Heart right ventricle (tissue), 16 donors: ENCODE data around the gene OSBPL9. TPM values are rescaled to one million over a fixed set of nuclear protein-coding genes. Genes with fewer than 3 reads are reported as not detected.

Source experiments
- ATAC-seq, 8 donors: fragments of 200-7000 bp; cut with Tn5 transposase; one replicate each; pipeline ENCODE4 v1.9.1; 2020; ENCODE audit warnings: mild to moderate bottlenecking in 8 of 8, moderate library complexity in 8 of 8, moderate number of reproducible peaks in 1 of 8
- DNase-seq, 2 donors: peaks; one replicate each; pipeline ENCODE4 v3.0.0-alpha.2; 2020
- H3K27ac ChIP-seq, 10 donors: fragments of 200-600 bp; sonication (generic) in 2 of 10; one replicate each; pipeline versions ENCODE4 v1.5.0 to v1.8.0; 2020 to 2022; ENCODE audit warnings: mild to moderate bottlenecking in 3 of 10
- H3K27me3 ChIP-seq, 7 donors: fragments of 200-600 bp; one replicate each; pipeline ENCODE4 v1.8.0; 2021 to 2022; ENCODE audit warnings: mild to moderate bottlenecking in 2 of 7
- H3K36me3 ChIP-seq, 9 donors: fragments of 200-600 bp; sonication (generic) in 1 of 9; one replicate each; pipeline versions ENCODE4 v1.5.0 to v1.8.0; 2020 to 2022; ENCODE audit warnings: mild to moderate bottlenecking in 2 of 9
- H3K4me1 ChIP-seq, 9 donors: fragments of 200-600 bp; sonication (generic) in 1 of 9; one replicate each; pipeline versions ENCODE4 v1.5.0 to v1.8.0; 2020 to 2022; ENCODE audit warnings: mild to moderate bottlenecking in 4 of 9
- H3K4me3 ChIP-seq, 10 donors: fragments of 200-600 bp; sonication (generic) in 2 of 10; one replicate each; pipeline versions ENCODE4 v1.5.0 to v1.8.0; 2020 to 2022; ENCODE audit warnings: mild to moderate bottlenecking in 7 of 10, moderate library complexity in 2 of 10
- H3K9me3 ChIP-seq, 11 donors: fragments of 200-600 bp in 10 of 11; sonication (generic) in 2 of 11; one replicate each; pipeline versions ENCODE4 v1.5.0 to v1.8.0; 2013 to 2022; ENCODE audit warnings: mild to moderate bottlenecking in 2 of 11, control low read depth in 1 of 11, moderate library complexity in 1 of 11
- CTCF ChIP-seq, 9 donors: fragments of 200-600 bp; sonication (generic) in 2 of 9; IDR thresholded peaks; one replicate each; pipeline versions ENCODE4 v1.5.0 to v1.8.0; 2021 to 2022; ENCODE audit warnings: antibody characterized with exemption in 9 of 9, mild to moderate bottlenecking in 5 of 9, moderate library complexity in 1 of 9
- WGBS, 2 donors: extraction: QIAGEN DNeasy Blood & Tissue Kit; methylation state at CpG; one replicate each; pipeline ENCODE4 v1.1.7; 2013; ENCODE audit warnings: inconsistent platforms in 1 of 2; 5-methylcytosine and 5-hydroxymethylcytosine counted together
- intact Hi-C, 10 donors: fragments of 100-400 bp; cut with DNase I; formaldehyde crosslinking; loops; one replicate each; pipeline versions ENCODE4 v1.11.1 to v1.14.2; 2022
- polyA plus RNA-seq, 2 donors: library from polyadenylated mRNA; stranded (reverse); fragments of 200-250 nt; gene quantifications; one replicate each; pipeline ENCODE4 v1.2.3, GENCODE V29; 2013
- total RNA-seq, 10 donors: library from RNA; stranded (reverse); fragmentation: NEBNext Ultra II Directional in 3 of 10; extraction: Animal tissue kit (Norgen Biotek cat#: 25700) in 3 of 10; gene quantifications; one replicate each; pipeline versions ENCODE4 v1.2.1 to v1.2.4, GENCODE V29; 2021 to 2023
- donor health status: Arrhythmogenic right ventricular cardiomyopathy.
- donor health status: ischemic (EF 13 %, LVEDD 7.1; RV severe dilation, severe dysfunction).
- donor health status: healthy with polysubstance abuse.
- donor health status: DM: no; HTN: yes; CAD: no.
- donor health status: DM: no; HTN: no; CAD: no.
- donor health status: ischemic (EF 25% LVEDD 6.9; RV normal size, moderate dysfunction).
- donor health status: ischemic (EF 25% LVEDD 5.7; RV mildly dilated, moderate dysfunction).
- donor health status: healthy.
- donor health status: DM: yes; HTN: yes; CAD: no.
- donor health status: Ischemic cardiomyopathy.
- donor health status: ischemic (EF 35%, LVEDD 5.7; RV mildly dilated, moderate dysfunction).
- donor health status: nonischemic (EF 11% LVEDD 7.7; RV severe dilation, severe dysfunction).
- donor health status: DM: yes; HTN: yes; CAD: no.
- donor health status: PGD.
- donor health status: ischemic (EF 29% LVEDD 5.4; RV normal size, mild dysfunction).
- donor health status: nonischemic (EF 23%, LVEDD 6.1; RV moderate dilation, normal function).

Gene OSBPL9
- total and polyA plus RNA-seq, 12 donors, result 32.5 to 82.9 (median 55.6) TPM

- Histone ChIP-seq H3K4me3 (no peak overlapping the region), H3K4me1 (peaks cover 0 to 14% (median 0%) of the 10 kb centered on the region in 9 donors), H3K27me3 (no peaks in the 10 kb centered on the region), H3K27ac (peak overlapping the region in 2 of 10 donors; percentile 11 to 30), H3K36me3 (peaks cover 2 to 100% (median 61%) of the 10 kb centered on the region in 9 donors), H3K9me3 (no peaks in the 10 kb centered on the region)
- intact Hi-C loops, result no loop called here
- DNase-seq (no peak), ATAC-seq (peak in 3 of 8 donors; percentile 25 to 53 (median 29))
- no peak for TF ChIP-seq CTCF (IDR thresholded peaks at IDR 0.05)
- 93 to 95% methylated on average over 1 of the region's 1 CpG for WGBS, 2 donors
Observed at GRCh38 chr1:51792864-51793263, 176.0 kb downstream of the OSBPL9 start.

GRCh38 chr1:51794260-51794659, 177.4 kb downstream of the OSBPL9 start:
- no peaks in the 10 kb centered on the region for H3K27me3 ChIP-seq
- no peak for TF ChIP-seq CTCF (IDR thresholded peaks at IDR 0.05)
- DNase-seq, result no peak
- peaks cover 4 to 100% (median 57%) of the 10 kb centered on the region in 9 donors for H3K36me3 ChIP-seq
- peak overlapping the region in 1 of 10 donors; percentile 30 for H3K27ac ChIP-seq
- no peaks in the 10 kb centered on the region for H3K9me3 ChIP-seq
- intact Hi-C loops, result no loop called here
- whole genome bisulfite sequencing, 2 donors, result 93 to 100% methylated on average over 2 of the region's 2 CpGs
- ATAC-seq, result no peak
- peaks cover 0 to 8% (median 0%) of the 10 kb centered on the region in 9 donors for H3K4me1 ChIP-seq
- H3K4me3 ChIP-seq, result no peak overlapping the region

- intact Hi-C loops, result no loop called here
- no peak for TF ChIP-seq CTCF (IDR thresholded peaks at IDR 0.05)
- Histone ChIP-seq H3K9me3 (no peaks in the 10 kb centered on the region), H3K27ac (peak overlapping the region in 1 of 10 donors; percentile 30), H3K4me3 (no peak overlapping the region), H3K4me1 (peaks cover 0 to 11% (median 0%) of the 10 kb centered on the region in 9 donors), H3K27me3 (no peaks in the 10 kb centered on the region), H3K36me3 (peaks cover 4 to 100% (median 51%) of the 10 kb centered on the region in 9 donors)
- DNase-seq, result no peak
- ATAC-seq, result no peak
Observed at GRCh38 chr1:51794868-51795267, 178.0 kb downstream of the OSBPL9 start.

GRCh38 chr1:51799372-51799771, 182.5 kb downstream of the OSBPL9 start:
- Histone ChIP-seq H3K9me3 (no peaks in the 10 kb centered on the region), H3K36me3 (peaks cover 0 to 100% (median 26%) of the 10 kb centered on the region in 9 donors), H3K27ac (peak overlapping the region in 6 of 10 donors; percentile 23 to 78 (median 54)), H3K4me3 (no peak overlapping the region), H3K27me3 (no peaks in the 10 kb centered on the region), H3K4me1 (peaks cover 0 to 12% (median 0%) of the 10 kb centered on the region in 9 donors)
- ATAC-seq, result peak; percentile 65 to 94 (median 86)
- intact Hi-C loops, result no loop called here
- WGBS, 2 donors, result 53 to 70% methylated on average over 2 of the region's 2 CpGs
- DNase-seq, result no peak
- TF ChIP-seq CTCF (IDR thresholded peaks at IDR 0.05), result no peak
